Subcutaneous abdominal adipose tissue (tissue), 5 donors: ENCODE data around the gene THTPA.
"Not testable (repeated sequence)": the region's sequence is repeated elsewhere in the genome, so short reads cannot be mapped to it uniquely, and the experiment has no call there.

Source experiments
- H3K27ac ChIP-seq: one replicate; pipeline ENCODE4 v1.7.0; 2013; ENCODE audit warnings: low read depth, mild to moderate bottlenecking, inconsistent platforms, low read length, moderate library complexity
- H3K27me3 ChIP-seq, 5 donors: one replicate each; pipeline ENCODE4 v1.7.0; 2013; ENCODE audit warnings: low read length in 5 of 5, inconsistent platforms in 1 of 5; ENCODE audit not compliant: control insufficient read depth in 5 of 5, insufficient read depth in 4 of 5
- H3K36me3 ChIP-seq, 5 donors: one replicate each; pipeline ENCODE4 v1.7.0; 2013; ENCODE audit warnings: low read length in 5 of 5; ENCODE audit not compliant: control insufficient read depth in 5 of 5, insufficient read depth in 5 of 5
- H3K4me1 ChIP-seq, 5 donors: one replicate each; pipeline ENCODE4 v1.7.0; 2013; ENCODE audit warnings: low read length in 5 of 5, mild to moderate bottlenecking in 3 of 5, moderate library complexity in 1 of 5; ENCODE audit not compliant: control insufficient read depth in 5 of 5, insufficient read depth in 5 of 5
- H3K4me3 ChIP-seq, 5 donors: one replicate each; pipeline ENCODE4 v1.7.0; 2013; ENCODE audit warnings: low read length in 5 of 5, low read depth in 1 of 5
- H3K9ac ChIP-seq, 5 donors: one replicate each; pipeline ENCODE4 v1.7.0; 2013; ENCODE audit warnings: low read length in 5 of 5, mild to moderate bottlenecking in 4 of 5, moderate library complexity in 3 of 5
- H3K9me3 ChIP-seq, 5 donors: one replicate each; pipeline ENCODE4 v1.7.0; 2013; ENCODE audit warnings: low read length in 5 of 5; ENCODE audit not compliant: control insufficient read depth in 5 of 5
- donor health status: healthy.
- donor health status: healthy.
- donor health status: healthy.
- donor health status: healthy.
- donor health status: healthy.

THTPA gene

GRCh38 chr14:23580948-23581281 lies 24.8 kb downstream of the THTPA start:
- Histone ChIP-seq H3K4me1 (peaks cover 0 to 14% (median 6%) of the 10 kb centered on the region in 5 donors), H3K27ac (no peak overlapping the region), H3K9ac (no peak overlapping the region), H3K9me3 (no peaks in the 10 kb centered on the region), H3K36me3 (no peaks in the 10 kb centered on the region), H3K4me3 (no peak overlapping the region), H3K27me3 (peaks cover 21 to 40% (median 32%) of the 10 kb centered on the region in 5 donors)

GRCh38 chr14:23582906-23583760 lies 27.1 kb downstream of the THTPA start:
- Histone ChIP-seq H3K27me3 (peaks cover 4 to 20% (median 19%) of the 10 kb centered on the region in 5 donors), H3K36me3 (no peaks in the 10 kb centered on the region), H3K9me3 (no peaks in the 10 kb centered on the region), H3K27ac (no peak overlapping the region), H3K4me3 (no peak overlapping the region), H3K9ac (no peak overlapping the region), H3K4me1 (no peaks in the 10 kb centered on the region)

GRCh38 chr14:23583761-23584526 lies 27.9 kb downstream of the THTPA start:
- H3K27ac ChIP-seq, H3K9ac ChIP-seq, H3K36me3 ChIP-seq, H3K4me3 ChIP-seq, H3K9me3 ChIP-seq, H3K4me1 ChIP-seq: not testable (repeated sequence)
- peaks cover 3 to 16% (median 12%) of the 10 kb centered on the region in 5 donors for H3K27me3 ChIP-seq

- H3K27ac ChIP-seq, H3K4me3 ChIP-seq, H3K4me1 ChIP-seq, H3K9me3 ChIP-seq, H3K36me3 ChIP-seq, H3K9ac ChIP-seq: not testable (repeated sequence)
- peaks cover 0 to 12% (median 4%) of the 10 kb centered on the region in 5 donors for H3K27me3 ChIP-seq
Observed at GRCh38 chr14:23584527-23585203, 28.6 kb downstream of the THTPA start.

GRCh38 chr14:23588884-23589598 lies 33.0 kb downstream of the THTPA start:
- Histone ChIP-seq H3K27me3 (no peaks in the 10 kb centered on the region), H3K9ac (no peak overlapping the region), H3K27ac (no peak overlapping the region), H3K4me3 (no peak overlapping the region), H3K9me3 (no peaks in the 10 kb centered on the region), H3K36me3 (no peaks in the 10 kb centered on the region), H3K4me1 (peaks cover 0 to 6% (median 3%) of the 10 kb centered on the region in 5 donors)

GRCh38 chr14:23589606-23590005 lies 33.5 kb downstream of the THTPA start:
- no peak overlapping the region for H3K27ac ChIP-seq
- H3K4me1 ChIP-seq, result peaks cover 0 to 6% (median 3%) of the 10 kb centered on the region in 5 donors
- H3K36me3 ChIP-seq, result no peaks in the 10 kb centered on the region
- no peak overlapping the region for H3K9ac ChIP-seq
- no peaks in the 10 kb centered on the region for H3K9me3 ChIP-seq
- no peak overlapping the region for H3K4me3 ChIP-seq
- no peaks in the 10 kb centered on the region for H3K27me3 ChIP-seq

GRCh38 chr14:23590198-23590597 lies 34.1 kb downstream of the THTPA start:
- Histone ChIP-seq H3K9me3 (no peaks in the 10 kb centered on the region), H3K27ac (no peak overlapping the region), H3K4me3 (no peak overlapping the region), H3K4me1 (peaks cover 0 to 6% (median 3%) of the 10 kb centered on the region in 5 donors), H3K36me3 (no peaks in the 10 kb centered on the region), H3K27me3 (no peaks in the 10 kb centered on the region), H3K9ac (no peak overlapping the region)

- H3K9me3 ChIP-seq, H3K9ac ChIP-seq, H3K4me1 ChIP-seq, H3K36me3 ChIP-seq, H3K27ac ChIP-seq, H3K4me3 ChIP-seq, H3K27me3 ChIP-seq: not testable (repeated sequence)
Observed at GRCh38 chr14:23594191-23594590, 38.1 kb downstream of the THTPA start.

GRCh38 chr14:23600322-23600707 lies 44.2 kb downstream of the THTPA start:
- H3K4me3 ChIP-seq, result no peak overlapping the region
- H3K27me3 ChIP-seq, result no peaks in the 10 kb centered on the region
- H3K9ac ChIP-seq, result no peak overlapping the region
- H3K36me3 ChIP-seq, result no peaks in the 10 kb centered on the region
- no peaks in the 10 kb centered on the region for H3K9me3 ChIP-seq
- no peaks in the 10 kb centered on the region for H3K4me1 ChIP-seq
- H3K27ac ChIP-seq, result no peak overlapping the region
